Placental epithelial cell (primary cell): Measurements from ENCODE around the gene PIGN. TPM values are rescaled to one million over a fixed set of nuclear protein-coding genes. Genes with fewer than 3 reads are reported as not detected.

Experiments
- total RNA-seq: library from RNA; depleted of rRNA; stranded (reverse); fragments of >200 nt; gene quantifications from 2 replicates; pipeline ENCODE4 v1.2.3, GENCODE V29; 2012

Gene PIGN, protein sequence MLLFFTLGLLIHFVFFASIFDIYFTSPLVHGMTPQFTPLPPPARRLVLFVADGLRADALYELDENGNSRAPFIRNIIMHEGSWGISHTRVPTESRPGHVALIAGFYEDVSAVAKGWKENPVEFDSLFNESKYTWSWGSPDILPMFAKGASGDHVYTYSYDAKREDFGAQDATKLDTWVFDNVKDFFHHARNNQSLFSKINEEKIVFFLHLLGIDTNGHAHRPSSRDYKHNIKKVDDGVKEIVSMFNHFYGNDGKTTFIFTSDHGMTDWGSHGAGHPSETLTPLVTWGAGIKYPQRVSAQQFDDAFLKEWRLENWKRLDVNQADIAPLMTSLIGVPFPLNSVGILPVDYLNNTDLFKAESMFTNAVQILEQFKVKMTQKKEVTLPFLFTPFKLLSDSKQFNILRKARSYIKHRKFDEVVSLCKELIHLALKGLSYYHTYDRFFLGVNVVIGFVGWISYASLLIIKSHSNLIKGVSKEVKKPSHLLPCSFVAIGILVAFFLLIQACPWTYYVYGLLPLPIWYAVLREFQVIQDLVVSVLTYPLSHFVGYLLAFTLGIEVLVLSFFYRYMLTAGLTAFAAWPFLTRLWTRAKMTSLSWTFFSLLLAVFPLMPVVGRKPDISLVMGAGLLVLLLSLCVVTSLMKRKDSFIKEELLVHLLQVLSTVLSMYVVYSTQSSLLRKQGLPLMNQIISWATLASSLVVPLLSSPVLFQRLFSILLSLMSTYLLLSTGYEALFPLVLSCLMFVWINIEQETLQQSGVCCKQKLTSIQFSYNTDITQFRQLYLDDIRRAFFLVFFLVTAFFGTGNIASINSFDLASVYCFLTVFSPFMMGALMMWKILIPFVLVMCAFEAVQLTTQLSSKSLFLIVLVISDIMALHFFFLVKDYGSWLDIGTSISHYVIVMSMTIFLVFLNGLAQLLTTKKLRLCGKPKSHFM
- 38.5 and 41.2 TPM in 2 replicates for total RNA-seq

DNA sequence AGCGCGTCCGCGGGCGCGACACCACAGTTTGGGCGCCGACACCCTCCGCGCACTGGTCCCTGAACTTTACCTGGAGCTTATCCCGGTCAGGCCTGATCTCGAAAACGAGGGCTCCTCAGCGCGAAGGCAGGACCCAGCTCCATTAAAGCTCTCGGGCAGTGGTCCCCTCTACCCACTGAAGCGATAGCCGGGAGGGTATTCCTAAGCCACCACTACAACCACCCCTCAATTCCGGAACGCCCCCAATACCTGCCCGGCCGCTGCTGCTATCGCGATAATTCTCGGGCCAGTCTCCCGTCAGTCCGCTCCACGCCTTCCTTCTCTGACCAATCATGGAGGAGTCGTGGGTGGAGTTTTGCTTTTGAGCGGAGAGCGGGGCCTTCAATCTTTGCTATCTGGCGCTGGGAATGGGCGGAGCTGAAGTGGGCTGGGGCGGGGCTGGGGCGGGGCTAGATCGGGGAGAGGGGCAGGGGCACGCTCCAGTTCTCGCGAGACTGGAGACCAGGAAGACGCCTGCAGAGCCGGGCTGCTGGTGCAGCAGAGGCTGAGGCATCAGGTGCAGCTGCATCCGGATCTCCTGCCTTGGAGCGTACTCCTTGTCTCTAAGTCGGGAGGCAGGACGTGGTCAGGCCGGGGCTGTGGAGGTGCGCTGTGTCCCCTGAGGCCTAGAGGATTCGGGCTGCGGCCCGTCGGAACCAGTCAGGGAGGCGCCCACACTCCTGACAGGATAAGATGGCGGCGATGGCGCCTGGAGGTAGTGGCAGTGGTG is at the start of gene PIGN, which contains the start of gene RELCH:
Gene PIGN (minus strand): TSS at position 283 of the 769 bp plus-strand sequence. CDS start 25,703 bp downstream, outside the sequence.
Gene RELCH (plus strand): TSS at position 482 of the 769 bp plus-strand sequence. CDS start 251 bp downstream, at position 733.

Other genes starting within 250 kb of the PIGN start
- gene RELCH, start 199 bp upstream of the PIGN start, total RNA-seq, result 24.7 and 31.9 TPM in 2 replicates
- gene TNFRSF11A, start 138.3 kb upstream of the PIGN start, total RNA-seq, result under 0.01 TPM in 1 of 2 replicates, not detected in the other